NCI-H82 (cell line): ENCODE data around the gene CPNE8.
A peak's percentile ranks its signal among the peaks of the same experiment; 100 is the strongest.

ENCODE experiments used
- DNase-seq: peaks from one replicate; lab custom pipeline; 2025; lab: John Stamatoyannopoulos, UW

Gene CPNE8

GRCh38 chr12:38728894-38729293 lies 176.5 kb downstream of the CPNE8 start:
- no peak for DNase-seq

DNA sequence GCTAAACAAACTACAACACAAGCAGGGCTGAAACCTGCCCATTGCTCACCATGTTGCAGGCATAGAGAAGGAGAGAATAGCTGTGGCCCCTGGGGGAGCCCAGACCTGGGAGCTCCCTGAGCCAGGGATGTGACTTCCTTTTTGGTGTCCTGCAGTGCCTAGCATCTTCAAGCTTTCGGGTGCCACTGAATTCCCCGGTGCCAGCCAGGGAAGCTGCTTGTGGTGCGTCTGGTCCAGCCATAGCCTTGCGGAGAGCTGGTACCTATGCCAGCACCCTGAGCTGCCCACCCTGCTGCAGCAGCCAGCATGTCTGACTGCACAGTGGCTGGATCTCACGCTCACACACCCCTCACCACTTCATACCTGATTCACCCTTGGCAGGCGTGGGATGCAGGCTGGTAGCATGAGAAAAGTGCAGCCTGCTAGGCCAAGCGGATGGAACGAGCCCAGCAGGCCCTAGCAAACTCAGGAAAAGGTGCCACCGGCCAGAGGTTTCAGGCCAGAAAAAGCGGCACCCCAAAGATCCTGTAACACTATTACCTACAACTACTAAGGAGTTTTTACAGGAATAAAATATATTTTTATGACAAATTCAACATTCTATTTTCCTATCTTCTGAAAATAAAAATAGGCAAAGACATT lies 183.7 kb downstream of the CPNE8 start:
- no peak for DNase-seq

DNA sequence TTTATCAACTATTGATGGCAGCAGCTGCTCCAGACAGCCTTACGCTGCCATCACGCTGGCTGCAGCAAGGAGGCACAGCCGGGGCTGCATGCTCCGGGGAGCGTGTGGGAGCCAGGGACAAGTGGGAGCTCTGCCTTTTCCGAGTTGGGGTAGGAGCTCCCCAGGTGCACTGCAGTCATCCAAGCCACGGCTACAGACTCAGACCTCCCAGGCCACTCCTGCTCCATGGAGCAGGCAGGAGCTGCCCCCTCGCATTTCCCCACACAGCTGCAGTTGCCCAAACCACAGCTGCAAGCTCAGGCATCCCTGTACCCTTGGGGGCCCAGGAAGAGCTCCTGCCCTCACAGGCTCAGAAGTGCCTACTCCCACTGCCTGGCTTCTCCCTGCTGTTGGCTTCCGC lies 184.7 kb downstream of the CPNE8 start:
- DNase-seq: no peak

GRCh38 chr12:38713294-38713693 lies 192.1 kb downstream of the CPNE8 start:
- DNase-seq: no peak

DNA sequence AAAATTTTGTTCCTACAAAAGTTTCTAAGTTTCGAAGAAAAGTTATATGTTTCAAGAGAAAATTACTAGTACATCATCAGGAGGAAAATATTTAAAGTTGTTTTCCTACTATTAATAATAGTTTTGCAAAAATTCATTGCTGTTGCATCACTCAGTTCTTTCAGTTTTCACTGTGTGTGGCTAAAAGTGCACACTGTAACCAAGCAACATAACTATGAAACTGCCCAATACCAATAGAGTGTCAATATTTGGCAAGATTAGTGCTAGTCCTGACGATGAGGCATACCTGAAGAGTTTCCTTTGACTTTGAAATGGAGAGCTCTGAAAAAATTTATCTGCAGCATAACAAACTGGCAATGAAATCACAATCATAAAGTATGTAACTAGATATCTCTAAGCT lies 194.3 kb downstream of the CPNE8 start:
- DNase-seq: no peak

- DNase-seq: no peak
These were observed 196.9 kb downstream of the CPNE8 start for GRCh38 chr12:38708466-38708865.

DNA sequence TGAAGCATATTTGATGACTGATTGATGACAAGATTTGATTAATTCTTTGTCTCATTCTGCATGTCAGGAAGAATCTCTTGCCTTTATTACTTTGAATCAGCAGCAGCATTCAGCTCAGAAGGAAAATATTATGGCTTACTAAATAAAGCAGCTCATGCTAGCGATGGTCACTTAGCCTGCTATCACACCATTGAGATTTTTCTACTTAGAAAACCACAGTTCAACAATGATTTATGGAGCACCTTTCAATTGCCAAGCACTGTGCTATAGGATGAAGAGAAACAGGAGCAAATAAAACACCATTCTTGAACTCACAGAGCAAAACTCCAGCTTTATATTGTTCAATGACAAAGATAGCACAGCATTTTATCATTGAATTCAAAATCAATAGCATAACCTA lies 197.7 kb downstream of the CPNE8 start:
- no peak for DNase-seq

DNA sequence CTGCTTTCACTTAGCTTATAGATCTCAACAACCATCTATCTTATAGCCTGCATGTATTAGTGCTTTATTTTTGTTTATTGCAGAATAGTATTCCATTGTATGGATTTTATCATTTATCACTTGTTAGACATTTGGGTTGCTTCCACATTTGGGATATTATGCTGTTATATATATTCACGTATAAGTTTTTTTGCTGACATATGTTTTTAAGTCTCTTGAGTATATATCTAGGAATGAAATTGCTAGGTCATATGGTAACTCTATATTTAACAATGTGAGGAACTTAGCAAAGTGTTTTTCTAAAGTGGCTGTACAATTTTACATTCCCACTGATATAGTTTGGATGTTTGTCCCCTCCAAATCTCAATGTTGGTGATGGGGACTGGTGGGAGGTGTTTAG lies 208.1 kb downstream of the CPNE8 start:
- DNase-seq: no peak

DNA sequence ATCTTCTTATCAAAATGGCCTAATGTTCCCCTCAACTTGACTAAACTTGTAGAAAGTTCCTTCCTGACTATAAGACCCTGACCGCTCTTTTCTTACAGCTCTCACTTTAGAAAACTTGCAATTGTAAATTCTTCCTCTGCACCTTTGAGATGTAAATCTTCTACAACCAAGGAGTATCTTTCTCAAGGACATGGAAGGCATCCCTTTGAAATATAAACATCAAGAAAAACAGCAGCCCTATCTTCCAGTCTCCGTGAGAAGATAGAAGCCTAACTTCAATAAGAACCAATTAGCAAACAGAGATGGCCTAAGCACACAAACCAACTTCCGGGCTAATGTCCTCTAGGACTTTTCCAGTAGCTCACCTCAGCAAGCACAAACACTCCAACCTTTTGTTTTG lies 210.3 kb downstream of the CPNE8 start:
- DNase-seq: no peak

GRCh38 chr12:38691164-38691563 lies 214.2 kb downstream of the CPNE8 start:
- no peak for DNase-seq

DNA sequence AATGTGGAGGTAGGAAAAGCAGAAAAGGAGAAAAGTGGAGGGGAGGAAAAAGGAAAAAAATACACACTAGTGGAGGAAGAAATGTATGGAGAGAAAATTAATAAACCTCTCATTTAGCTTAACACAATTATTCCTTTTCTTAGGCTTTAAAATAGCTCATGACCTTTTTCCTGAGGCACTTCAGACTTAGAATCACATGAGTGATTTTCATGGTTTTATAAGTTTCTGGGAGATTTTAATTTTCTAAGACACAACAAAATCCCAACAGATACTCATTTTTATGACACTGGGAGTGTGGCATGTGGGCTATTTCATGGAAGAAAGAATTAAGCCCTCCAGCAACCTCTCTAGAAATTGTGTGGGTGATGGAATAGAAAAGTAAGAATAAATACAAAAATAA lies 214.7 kb downstream of the CPNE8 start:
- DNase-seq: no peak

DNA sequence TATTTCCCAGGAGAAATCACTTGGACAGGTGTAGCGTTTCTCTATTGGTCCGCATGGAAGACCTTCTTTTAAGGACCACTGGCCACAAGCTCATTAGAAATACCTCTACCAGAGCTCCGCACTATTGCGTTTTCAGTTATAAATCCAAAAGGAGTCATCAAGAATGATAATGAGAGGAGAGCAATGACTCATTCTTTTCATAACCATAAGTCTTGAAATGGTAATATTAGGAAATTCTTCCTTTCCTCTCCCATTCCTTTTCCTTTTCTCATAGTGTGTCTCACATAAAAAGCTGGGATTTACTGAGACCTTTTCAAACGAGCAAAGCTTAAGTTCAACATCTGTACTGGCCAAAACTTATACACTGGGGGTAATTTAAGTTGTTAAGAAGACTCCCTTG lies 215.7 kb downstream of the CPNE8 start:
- DNase-seq: no peak

DNA sequence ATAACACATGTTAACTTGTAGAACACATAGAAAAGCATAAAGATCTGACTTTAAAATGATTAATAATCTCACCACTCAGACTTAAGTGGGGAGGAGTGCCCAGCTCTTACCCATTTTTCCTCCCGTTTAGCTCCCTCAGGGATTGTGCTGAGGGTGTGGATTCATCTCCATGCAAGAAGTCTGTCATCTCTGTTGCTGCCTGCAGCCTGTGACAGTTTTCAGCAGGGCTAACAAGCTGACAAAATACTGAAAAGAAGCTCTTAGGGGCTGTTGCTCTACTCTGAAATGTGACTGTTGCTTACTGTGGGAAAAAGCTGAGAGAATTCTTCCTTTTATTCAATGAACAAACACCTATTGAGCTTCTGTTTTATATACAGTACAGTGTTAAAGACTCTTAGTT lies 216.2 kb downstream of the CPNE8 start:
- no peak for DNase-seq

- DNase-seq: no peak
These were observed 222.9 kb downstream of the CPNE8 start for GRCh38 chr12:38682521-38682920.

- DNase-seq: no peak
These were observed 235.9 kb downstream of the CPNE8 start for GRCh38 chr12:38669530-38669929.

- no peak for DNase-seq
These were observed 236.3 kb downstream of the CPNE8 start for GRCh38 chr12:38669081-38669480.

DNA sequence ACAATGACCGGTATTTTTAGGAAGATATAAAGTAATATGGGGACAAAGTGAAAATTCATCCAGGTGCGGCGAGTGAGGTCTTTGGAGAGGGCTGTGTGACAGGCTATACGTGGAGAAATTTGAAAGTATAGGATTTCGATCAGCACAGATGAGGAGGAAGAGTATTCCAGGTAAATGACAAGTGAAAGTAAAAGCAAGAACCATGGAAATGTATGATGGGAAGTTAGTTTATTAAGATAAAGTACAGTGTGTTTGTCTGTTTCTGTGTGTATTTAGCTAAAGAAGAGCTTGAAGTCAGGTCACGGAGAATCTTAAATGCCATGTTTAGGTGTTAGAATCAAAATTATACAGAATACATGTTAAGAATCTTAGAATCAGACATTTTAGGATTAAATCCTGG lies 239.0 kb downstream of the CPNE8 start:
- no peak for DNase-seq

- DNase-seq: peak; percentile 67
These were observed 240.6 kb downstream of the CPNE8 start for GRCh38 chr12:38664661-38665269.

DNA sequence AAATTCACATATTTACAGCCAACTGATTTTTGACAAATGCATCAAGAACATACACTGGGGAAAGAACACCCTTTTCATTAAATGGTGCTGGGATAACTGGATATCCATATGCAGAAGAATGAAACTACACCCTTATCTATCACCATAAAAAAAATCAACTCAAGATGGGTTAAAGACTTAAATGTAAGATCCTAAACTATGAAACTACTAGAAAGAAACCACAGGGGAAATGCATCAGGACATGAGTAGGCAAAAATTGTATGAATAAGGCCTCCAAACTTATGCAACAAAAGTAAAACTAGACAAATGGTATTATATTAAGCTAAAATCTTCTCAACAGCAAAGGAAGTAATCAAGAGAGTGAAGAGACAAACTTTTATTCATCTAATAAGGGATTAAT lies 242.6 kb downstream of the CPNE8 start:
- DNase-seq: no peak

DNA sequence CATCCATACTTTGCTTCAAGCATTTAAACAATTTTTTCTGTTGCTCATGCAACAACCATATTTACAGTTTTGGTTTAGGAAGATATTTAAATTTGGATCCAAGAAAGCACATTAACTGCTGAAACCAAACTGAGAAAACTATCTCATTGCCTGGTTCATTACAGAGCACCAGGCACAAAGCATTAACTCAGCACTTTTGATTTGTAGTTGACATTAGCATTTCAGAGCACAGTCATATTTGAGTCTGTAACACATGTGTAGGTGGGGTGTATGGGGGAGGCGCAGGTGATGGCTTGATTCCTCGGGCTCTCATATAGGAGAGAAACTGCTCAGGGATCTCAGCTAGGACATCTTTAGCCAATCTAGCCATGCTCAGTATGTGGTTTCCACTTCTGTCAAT lies 251.7 kb downstream of the CPNE8 start:
- DNase-seq: no peak

- peak; percentile 38 for DNase-seq
These were observed 256.6 kb downstream of the CPNE8 start for GRCh38 chr12:38648813-38649212.

- DNase-seq: no peak
These were observed 259.2 kb downstream of the CPNE8 start for GRCh38 chr12:38646146-38646545.

- no peak for DNase-seq
These were observed 265.8 kb downstream of the CPNE8 start for GRCh38 chr12:38639625-38640024.

GRCh38 chr12:38638401-38638800 lies 267.0 kb downstream of the CPNE8 start:
- no peak for DNase-seq
